Naive thymus-derived CD4-positive, alpha-beta T cell (primary cell): ENCODE data around the gene HIVEP3. TPM values are rescaled to one million over a fixed set of nuclear protein-coding genes. Genes with fewer than 3 reads are reported as not detected.

Source experiments
- ATAC-seq: fragments of 150-1000 bp; cut with Tn5 transposase; 2 replicates; pipeline ENCODE4 v1.10.0; 2021; ENCODE audit warnings: mild to moderate bottlenecking, moderate library complexity
- CTCF ChIA-PET: fragments of 350-600 bp; sonication (Branson Sonifier 250); formaldehyde crosslinking; loops from one replicate; lab custom pipeline; 2021; ENCODE audit warnings: antibody characterized with exemption; lab: Charles Lee
- POLR2A ChIA-PET: fragments of 350-600 bp; sonication (Branson Sonifier 250); formaldehyde crosslinking; loops from one replicate; lab custom pipeline; 2021; ENCODE audit warnings: antibody characterized with exemption, inconsistent platforms; lab: Charles Lee
- DNase-seq, 9 donors: peaks; one replicate each; pipeline versions ENCODE4 v3.0.0 to v3.0.0-alpha.2; 2020 to 2022; ENCODE audit warnings: mixed read lengths in 1 of 9
- H3K27ac ChIP-seq: one replicate; pipeline ENCODE4 v1.7.0; 2013; ENCODE audit warnings: mild to moderate bottlenecking, low read depth, low read length, moderate library complexity
- H3K27me3 ChIP-seq, 2 donors: one replicate each; pipeline ENCODE4 v1.7.0; 2013; ENCODE audit warnings: low read length in 2 of 2, mild to moderate bottlenecking in 2 of 2, moderate library complexity in 2 of 2; ENCODE audit not compliant: control insufficient read depth in 2 of 2, insufficient read depth in 2 of 2
- H3K36me3 ChIP-seq, 3 experiments: 1 replicate in 2 of 3; 2 replicates in 1 of 3; pipeline ENCODE4 v1.7.0; 2013; ENCODE audit warnings: low read length in 3 of 3, mild to moderate bottlenecking in 3 of 3, moderate library complexity in 1 of 3; ENCODE audit not compliant: insufficient read depth in 3 of 3, control insufficient read depth in 2 of 3
- H3K4me1 ChIP-seq, 2 donors: one replicate each; pipeline ENCODE4 v1.7.0; 2013; ENCODE audit warnings: low read length in 2 of 2, mild to moderate bottlenecking in 2 of 2, moderate library complexity in 1 of 2; ENCODE audit not compliant: control insufficient read depth in 2 of 2, insufficient read depth in 2 of 2
- H3K4me3 ChIP-seq: 2 replicates; pipeline ENCODE4 v1.7.0; 2013; ENCODE audit warnings: mild to moderate bottlenecking, low read length
- H3K9me3 ChIP-seq, 3 experiments: 1 replicate in 2 of 3; 2 replicates in 1 of 3; pipeline ENCODE4 v1.7.0; 2013; ENCODE audit warnings: low read length in 3 of 3; ENCODE audit not compliant: control insufficient read depth in 2 of 3
- H3K27ac Mint-ChIP-seq, 9 donors: one replicate each; pipeline ENCODE4 v1.8.0; 2020 to 2022; ENCODE audit warnings: mixed read lengths in 9 of 9, mild to moderate bottlenecking in 8 of 9, moderate library complexity in 5 of 9, inconsistent platforms in 2 of 9
- H3K27me3 Mint-ChIP-seq, 5 donors: one replicate each; pipeline ENCODE4 v1.8.0; 2021 to 2022; ENCODE audit warnings: mixed read lengths in 5 of 5, mild to moderate bottlenecking in 1 of 5
- H3K36me3 Mint-ChIP-seq, 5 donors: one replicate each; pipeline ENCODE4 v1.8.0; 2020 to 2022; ENCODE audit warnings: mixed read lengths in 5 of 5, mild to moderate bottlenecking in 3 of 5, inconsistent platforms in 1 of 5
- H3K4me1 Mint-ChIP-seq, 7 donors: one replicate each; pipeline ENCODE4 v1.8.0; 2020 to 2022; ENCODE audit warnings: mixed read lengths in 7 of 7, mild to moderate bottlenecking in 3 of 7, inconsistent platforms in 1 of 7
- H3K4me3 Mint-ChIP-seq, 10 donors: one replicate each; pipeline ENCODE4 v1.8.0; 2020 to 2022; ENCODE audit warnings: mild to moderate bottlenecking in 10 of 10, mixed read lengths in 10 of 10, moderate library complexity in 6 of 10, inconsistent platforms in 2 of 10
- H3K9me3 Mint-ChIP-seq, 11 donors: one replicate each; pipeline ENCODE4 v1.8.0; 2020 to 2022; ENCODE audit warnings: mixed read lengths in 11 of 11, mild to moderate bottlenecking in 4 of 11, inconsistent platforms in 1 of 11, moderate library complexity in 1 of 11
- intact Hi-C, 2 donors: fragments of 100-400 bp; cut with micrococcal nuclease; formaldehyde crosslinking; loops; one replicate each; pipeline ENCODE4 v1.15.1; 2023
- polyA plus RNA-seq, 2 donors: library from polyadenylated mRNA; unstranded; fragments of 300-500 nt; fragmentation: Illumina TruSeq; gene quantifications; one replicate each; pipeline ENCODE4 v1.2.3, GENCODE V29; 2021
- total RNA-seq, 6 experiments: library from RNA in 5 of 6; stranded (reverse) in 5 of 6; gene quantifications; 1 replicate in 5 of 6; 2 replicates in 1 of 6; pipeline ENCODE4 v1.2.3 and lab custom pipeline; 2021 to 2026

The HIVEP3 gene
- total and polyA plus RNA-seq, 7 experiments from 2014 or later: 4.3 to 19.1 (median 7.0) TPM

GRCh38 chr1:41640756-41641474 lies 277.8 kb downstream of the HIVEP3 start:
- DNase-seq (no peak), ATAC-seq (no peak)
- Mint-ChIP-seq H3K27ac (peak overlapping the region in 5 of 9 donors; percentile 24 to 68 (median 45)), H3K4me3 (no peak overlapping the region), H3K36me3 (no peaks in the 10 kb centered on the region), H3K4me1 (peaks cover 0 to 44% (median 32%) of the 10 kb centered on the region in 7 donors), H3K9me3 (no peaks in the 10 kb centered on the region), H3K27me3 (no peaks in the 10 kb centered on the region)
- Histone ChIP-seq H3K27me3 (no peaks in the 10 kb centered on the region), H3K9me3 (no peaks in the 10 kb centered on the region), H3K27ac (no peak overlapping the region), H3K4me1 (peaks cover 10 to 17% of the 10 kb centered on the region in 2 donors), H3K36me3 (no peaks in the 10 kb centered on the region), H3K4me3 (no peak overlapping the region)
- ChIA-PET POLR2A (no interaction called here), CTCF (no interaction called here)
- intact Hi-C loops: no loop called here

GRCh38 chr1:41640141-41640751 lies 278.5 kb downstream of the HIVEP3 start:
- H3K36me3 ChIP-seq: no peaks in the 10 kb centered on the region
- Mint-ChIP-seq H3K36me3 (no peaks in the 10 kb centered on the region), H3K27me3 (no peaks in the 10 kb centered on the region), H3K4me1 (peaks cover 0 to 44% (median 28%) of the 10 kb centered on the region in 7 donors), H3K27ac (peak overlapping the region in 6 of 9 donors; percentile 7 to 70 (median 39)), H3K4me3 (peak overlapping the region in 3 of 10 donors; percentile 46 to 54 (median 48)), H3K9me3 (no peaks in the 10 kb centered on the region)
- no peak for DNase-seq
- H3K27ac ChIP-seq: no peak overlapping the region
- intact Hi-C loops: no loop called here
- POLR2A ChIA-PET: no interaction called here
- ATAC-seq: peak; percentile 63
- no peaks in the 10 kb centered on the region for H3K9me3 ChIP-seq
- H3K27me3 ChIP-seq: no peaks in the 10 kb centered on the region
- no peak overlapping the region for H3K4me3 ChIP-seq
- peaks cover 10 to 17% of the 10 kb centered on the region in 2 donors for H3K4me1 ChIP-seq
- CTCF ChIA-PET: no interaction called here

GRCh38 chr1:41639332-41639936 lies 279.3 kb downstream of the HIVEP3 start:
- Histone ChIP-seq H3K9me3 (no peaks in the 10 kb centered on the region), H3K27me3 (no peaks in the 10 kb centered on the region), H3K4me1 (peaks cover 10 to 17% of the 10 kb centered on the region in 2 donors), H3K27ac (no peak overlapping the region), H3K4me3 (no peak overlapping the region), H3K36me3 (no peaks in the 10 kb centered on the region)
- Mint-ChIP-seq H3K4me3 (peak overlapping the region in 1 of 10 donors; percentile 54), H3K27me3 (no peaks in the 10 kb centered on the region), H3K36me3 (no peaks in the 10 kb centered on the region), H3K27ac (peak overlapping the region in 3 of 9 donors; percentile 53 to 75 (median 63)), H3K4me1 (peaks cover 0 to 48% (median 29%) of the 10 kb centered on the region in 7 donors), H3K9me3 (no peaks in the 10 kb centered on the region)
- ChIA-PET CTCF (no interaction called here), POLR2A (no interaction called here)
- intact Hi-C loops: no loop called here
- ATAC-seq (no peak), DNase-seq (peak in 1 of 9 donors; percentile 53)

GRCh38 chr1:41638086-41639024 lies 280.4 kb downstream of the HIVEP3 start:
- H3K36me3 ChIP-seq: no peaks in the 10 kb centered on the region
- H3K4me3 ChIP-seq: no peak overlapping the region
- Mint-ChIP-seq H3K27me3 (no peaks in the 10 kb centered on the region), H3K27ac (peak overlapping the region in 3 of 9 donors; percentile 33 to 75 (median 41)), H3K9me3 (no peaks in the 10 kb centered on the region), H3K4me3 (peak overlapping the region in 1 of 10 donors; percentile 39), H3K4me1 (peaks cover 10 to 59% (median 40%) of the 10 kb centered on the region in 7 donors), H3K36me3 (no peaks in the 10 kb centered on the region)
- H3K27me3 ChIP-seq: no peaks in the 10 kb centered on the region
- H3K9me3 ChIP-seq: no peaks in the 10 kb centered on the region
- CTCF ChIA-PET: no interaction called here
- ATAC-seq (no peak), DNase-seq (no peak)
- H3K27ac ChIP-seq: no peak overlapping the region
- intact Hi-C loops: no loop called here
- peaks cover 10 to 17% of the 10 kb centered on the region in 2 donors for H3K4me1 ChIP-seq
- POLR2A ChIA-PET: no interaction called here

- ChIA-PET CTCF (no interaction called here), POLR2A (interaction anchor here (0.6 kb wide), 1 partner anchor 1142 kb away, joined by 3 read pairs; no protein-coding TSS in a partner anchor)
- Histone ChIP-seq H3K9me3 (no peaks in the 10 kb centered on the region), H3K27me3 (no peaks in the 10 kb centered on the region), H3K4me3 (no peak overlapping the region), H3K27ac (no peak overlapping the region), H3K36me3 (no peaks in the 10 kb centered on the region), H3K4me1 (peaks cover 10 to 17% of the 10 kb centered on the region in 2 donors)
- Mint-ChIP-seq H3K4me1 (peaks cover 17 to 59% (median 40%) of the 10 kb centered on the region in 7 donors), H3K27ac (peak overlapping the region in 4 of 9 donors; percentile 13 to 68 (median 28)), H3K9me3 (no peaks in the 10 kb centered on the region), H3K27me3 (no peaks in the 10 kb centered on the region), H3K4me3 (peak overlapping the region in 1 of 10 donors; percentile 39), H3K36me3 (no peaks in the 10 kb centered on the region)
- no peak for DNase-seq
- intact Hi-C loops: no loop called here
- no peak for ATAC-seq
Measured at GRCh38 chr1:41637367-41637766, 281.4 kb downstream of the HIVEP3 start.

GRCh38 chr1:41633764-41634163 lies 285.0 kb downstream of the HIVEP3 start:
- Mint-ChIP-seq H3K4me1 (peaks cover 23 to 57% (median 33%) of the 10 kb centered on the region in 7 donors), H3K9me3 (peaks cover 0 to 7% (median 0%) of the 10 kb centered on the region in 11 donors), H3K36me3 (peaks cover 0 to 12% (median 6%) of the 10 kb centered on the region in 5 donors), H3K27me3 (no peaks in the 10 kb centered on the region), H3K27ac (peak overlapping the region in 1 of 9 donors; percentile 27), H3K4me3 (peak overlapping the region in 1 of 10 donors; percentile 18)
- no peak overlapping the region for H3K27ac ChIP-seq
- H3K27me3 ChIP-seq: no peaks in the 10 kb centered on the region
- intact Hi-C loops: no loop called here
- H3K4me1 ChIP-seq: peaks cover 0 to 6% of the 10 kb centered on the region in 2 donors
- H3K36me3 ChIP-seq: no peaks in the 10 kb centered on the region
- DNase-seq (no peak), ATAC-seq (no peak)
- CTCF ChIA-PET: no interaction called here
- no peaks in the 10 kb centered on the region for H3K9me3 ChIP-seq
- POLR2A ChIA-PET: no interaction called here
- no peak overlapping the region for H3K4me3 ChIP-seq
